Panc1 (cell line): Measurements from ENCODE around the gene HNRNPUL1. TPM values are rescaled to one million over a fixed set of nuclear protein-coding genes. Genes with fewer than 3 reads are reported as not detected.

Source experiments
- ATAC-seq: fragments of 200-7000 bp; cut with Tn5 transposase; 2 replicates; pipeline ENCODE4 v1.9.1; 2020; ENCODE audit warnings: mild to moderate bottlenecking, moderate library complexity
- BruUV-seq: library from RNA; stranded (reverse); fragments of 400-500 nt; replicated peaks from 2 replicates; lab custom pipeline; 2021; lab: Mats Ljungman, UMichigan
- CTCF ChIA-PET: fragments of 300-600 bp; sonication (Branson Sonifier 250); formaldehyde crosslinking; loops from one replicate; lab custom pipeline; 2022; ENCODE audit warnings: antibody characterized with exemption; lab: Charles Lee
- POLR2A ChIA-PET: fragments of 300-600 bp; sonication (Branson Sonifier 250); formaldehyde crosslinking; loops from one replicate; lab custom pipeline; 2022; ENCODE audit warnings: antibody characterized with exemption; lab: Charles Lee
- DNase-seq: peaks from one replicate; pipeline ENCODE4 v3.0.0-alpha.2; 2010; ENCODE audit warnings: low read depth, low spot score
- H3K27ac ChIP-seq: 2 replicates; pipeline ENCODE4 v1.5.1; 2011; ENCODE audit warnings: mild to moderate bottlenecking, low read length, inconsistent platforms
- H3K27me3 ChIP-seq: fragments of 200-500 bp; sonication (Bioruptor generic); 2 replicates; pipeline ENCODE4 v1.6.0; 2014; ENCODE audit warnings: low read length, inconsistent platforms; ENCODE audit not compliant: control insufficient read depth, insufficient read depth
- H3K36me3 ChIP-seq: fragments of 200-500 bp; sonication (Bioruptor generic); 2 replicates; pipeline ENCODE4 v1.5.1; 2014; ENCODE audit warnings: inconsistent platforms, mild to moderate bottlenecking, low read length, moderate library complexity; ENCODE audit not compliant: control insufficient read depth, insufficient read depth
- H3K4me1 ChIP-seq: 2 replicates; pipeline ENCODE4 v1.5.1; 2011; ENCODE audit warnings: inconsistent platforms, mild to moderate bottlenecking, low read length, moderate library complexity; ENCODE audit not compliant: control insufficient read depth, insufficient read depth
- H3K4me3 ChIP-seq, 2 experiments: 2 replicates each; pipeline ENCODE4 v1.5.1; 2011 to 2012; ENCODE audit warnings: low read depth in 2 of 2, low read length in 2 of 2, mild to moderate bottlenecking in 2 of 2, inconsistent platforms in 1 of 2, moderate library complexity in 1 of 2
- H3K9me3 ChIP-seq: fragments of 200-500 bp; sonication (Bioruptor generic); 2 replicates; pipeline ENCODE4 v1.5.1; 2014; ENCODE audit warnings: low read depth, mild to moderate bottlenecking, inconsistent platforms, low read length, moderate library complexity; ENCODE audit not compliant: control insufficient read depth, insufficient read depth
- CTCF ChIP-seq: fragments of 450-650 bp; IDR thresholded peaks from 2 replicates; pipeline ENCODE4 v1.5.1; 2017; ENCODE audit warnings: mild to moderate bottlenecking
- POLR2AphosphoS5 ChIP-seq: IDR thresholded peaks from 2 replicates; pipeline ENCODE4 v1.6.1; 2012; ENCODE audit warnings: mild to moderate bottlenecking, low read depth, low read length, moderate library complexity
- REST ChIP-seq, 2 experiments: IDR thresholded peaks; 2 replicates each; pipeline ENCODE4 v1.6.1; 2011 to 2012; ENCODE audit warnings: low read depth in 2 of 2, control low read depth in 1 of 2, low read length in 1 of 2, mild to moderate bottlenecking in 1 of 2, moderate library complexity in 1 of 2; ENCODE audit not compliant: insufficient read depth in 1 of 2
- SIN3A ChIP-seq: IDR thresholded peaks from 2 replicates; pipeline ENCODE4 v1.6.1; 2012; ENCODE audit warnings: low read depth, mild to moderate bottlenecking, low read length, moderate library complexity, borderline replicate concordance; ENCODE audit not compliant: insufficient read depth
- TCF7L2 ChIP-seq: IDR thresholded peaks from 2 replicates; pipeline ENCODE4 v1.6.1; 2011; ENCODE audit warnings: mild to moderate bottlenecking, low read depth, low read length, inconsistent platforms
- in situ Hi-C: cut with HindIII; loops from 2 replicates; pipeline ENCODE4 v1.10.0; 2016; ENCODE audit warnings: low sequenced_read_pairs, low pct_unique_long_range_greater_than_20kb
- intact Hi-C: fragments of 100-400 bp; cut with micrococcal nuclease; formaldehyde crosslinking; loops from one replicate; pipeline ENCODE4 v1.10.0; 2022; ENCODE audit not compliant: unreplicated experiment
- total RNA-seq: library from RNA; stranded (reverse); gene quantifications from one replicate; pipeline ENCODE4 v1.2.1, GENCODE V29; 2021; ENCODE audit not compliant: unreplicated experiment

Gene HNRNPUL1
- total RNA-seq, 1 experiment from 2014 or later: 183 TPM

GRCh38 chr19:41223431-41224234, 40.5 kb upstream of the HNRNPUL1 start:
- DNase-seq: no peak
- no TSS peak for BruUV-seq
- TF ChIP-seq REST (IDR thresholded peaks at IDR 0.05; ENCODE audit: insufficient read depth in 1 of 2, low read depth in 2 of 2, low read length in 1 of 2): no peak
- no peak for TF ChIP-seq CTCF
- peak; percentile 45; the same call in 1 of the 2 replicates for TF ChIP-seq POLR2AphosphoS5
- TF ChIP-seq SIN3A: no peak
- no peak for TF ChIP-seq TCF7L2
- ATAC-seq: peak; percentile 9
- POLR2A ChIA-PET: interaction anchor here (0.6 kb wide), 1 partner anchor 16 kb away, joined by 8 read pairs; no protein-coding TSS in a partner anchor
- no peaks in the 10 kb centered on the region for H3K27me3 ChIP-seq
- intact Hi-C loops (no loop called here), in situ Hi-C loops (no loop called here)
- no peaks in the 10 kb centered on the region for H3K9me3 ChIP-seq
- peak overlapping the region; percentile 84 for H3K27ac ChIP-seq
- peak overlapping the region; percentile 8 to 36; a peak in 3 of 4 replicates for H3K4me3 ChIP-seq
- peaks cover 32% of the 10 kb centered on the region for H3K4me1 ChIP-seq
- H3K36me3 ChIP-seq: no peaks in the 10 kb centered on the region; the same call in 1 of the 2 replicates
- CTCF ChIA-PET: interaction anchor here (0.6 to 0.8 kb wide), 2 partner anchors 20 to 319 kb away, joined by 3 to 5 read pairs; no protein-coding TSS in a partner anchor

GRCh38 chr19:41224632-41225031, 39.5 kb upstream of the HNRNPUL1 start:
- ChIA-PET POLR2A (no interaction called here), CTCF (interaction anchor here (0.6 kb wide), 1 partner anchor 320 kb away, joined by 3 read pairs; no protein-coding TSS in a partner anchor)
- no peaks in the 10 kb centered on the region for H3K27me3 ChIP-seq
- in situ Hi-C loops: no loop called here
- ATAC-seq (no peak), DNase-seq (no peak)
- peaks cover 35% of the 10 kb centered on the region for H3K4me1 ChIP-seq
- H3K36me3 ChIP-seq: no peaks in the 10 kb centered on the region; the same call in 1 of the 2 replicates
- H3K9me3 ChIP-seq: no peaks in the 10 kb centered on the region
- no TSS peak for BruUV-seq
- TF ChIP-seq CTCF: no peak
- TF ChIP-seq POLR2AphosphoS5: no peak
- TF ChIP-seq SIN3A: no peak
- no peak for TF ChIP-seq TCF7L2
- TF ChIP-seq REST (IDR thresholded peaks at IDR 0.05; ENCODE audit: insufficient read depth in 1 of 2, low read depth in 2 of 2, low read length in 1 of 2): no peak
- H3K4me3 ChIP-seq: peak overlapping the region in 1 of 2 experiments; percentile 25; a peak in 1 of 4 replicates
- intact Hi-C loops: no loop called here
- H3K27ac ChIP-seq: peak overlapping the region; percentile 84
